H1 (cell line): ENCODE measurements around the gene CIAO2B. TPM values are rescaled to one million over a fixed set of nuclear protein-coding genes. Genes with fewer than 3 reads are reported as not detected.

ENCODE experiments used
- CBX8 ChIP-seq: fragments of 300-800, 300-1000 bp; sonication (generic); IDR thresholded peaks from 2 replicates; pipeline ENCODE4 v1.7.1; 2016; ENCODE audit warnings: low read depth, low read length, borderline replicate concordance
- CEBPB ChIP-seq: IDR thresholded peaks from 2 replicates; pipeline ENCODE4 v1.6.1; 2012; ENCODE audit warnings: low read depth, low read length
- CTCF ChIP-seq, 3 experiments: IDR thresholded peaks; 1 replicate in 2 of 3; 2 replicates in 1 of 3; pipeline versions ENCODE4 v1.5.1 to v1.6.1; 2011; ENCODE audit warnings: low read length in 3 of 3, mild to moderate bottlenecking in 3 of 3, inconsistent platforms in 2 of 3, low read depth in 1 of 3, moderate library complexity in 1 of 3; ENCODE audit not compliant: insufficient read depth in 1 of 3; ENCODE audit errors: control extremely low read depth in 1 of 3
- MAFK ChIP-seq: IDR thresholded peaks from 2 replicates; pipeline ENCODE4 v1.6.1; 2012; ENCODE audit warnings: low read depth, mild to moderate bottlenecking, improper control_type of control experiment, low read length
- RAD21 ChIP-seq, 2 experiments: IDR thresholded peaks in 1 of 2; conservative IDR thresholded peaks in 1 of 2; 2 replicates each; pipeline ENCODE4 v1.6.1; 2011; ENCODE audit warnings: low read depth in 2 of 2, low read length in 2 of 2, improper control_type of control experiment in 1 of 2, inconsistent platforms in 1 of 2, mild to moderate bottlenecking in 1 of 2, moderate library complexity in 1 of 2
- ZNF274 ChIP-seq: IDR thresholded peaks from 2 replicates; pipeline ENCODE4 v1.7.0; 2012; ENCODE audit warnings: low read length, borderline replicate concordance; ENCODE audit errors: extremely low read depth
- polyA plus RNA-seq, 7 experiments: library from polyadenylated mRNA; depleted of rRNA in 3 of 7; stranded (reverse) in 5 of 7; unstranded in 2 of 7; fragments of >200 nt in 5 of 7; fragments of 200-250 nt in 2 of 7; gene quantifications; 1 replicate in 5 of 7; 2 replicates in 1 of 7; 4 replicates in 1 of 7; pipeline versions ENCODE4 v1.2.1 to v1.2.3, GENCODE V29; 2011 to 2013; ENCODE audit warnings: missing spikeins in 2 of 7, mixed read lengths in 2 of 7
- total RNA-seq: library from RNA; stranded (reverse); fragmentation: NEBNext Ultra II Directional; extraction: Animal tissue kit (Norgen Biotek cat#: 25700); gene quantifications from 2 replicates; pipeline ENCODE4 v1.2.1, GENCODE V29; 2021
- TF ChIP-seq, protein P1 (sequence below): fragments of 300-600 bp; sonication (generic); IDR thresholded peaks from 2 replicates; pipeline ENCODE4 v1.7.1; 2012; ENCODE audit warnings: low read length, moderate library complexity, mild to moderate bottlenecking, inconsistent platforms; ENCODE audit not compliant: insufficient replicate concordance

Gene CIAO2B
- total and polyA plus RNA-seq, 2 of the 8 experiments (the other 6 are each of a cell fraction or from before 2014, with no cell fraction given) = 65.6 to 248 TPM

DNA sequence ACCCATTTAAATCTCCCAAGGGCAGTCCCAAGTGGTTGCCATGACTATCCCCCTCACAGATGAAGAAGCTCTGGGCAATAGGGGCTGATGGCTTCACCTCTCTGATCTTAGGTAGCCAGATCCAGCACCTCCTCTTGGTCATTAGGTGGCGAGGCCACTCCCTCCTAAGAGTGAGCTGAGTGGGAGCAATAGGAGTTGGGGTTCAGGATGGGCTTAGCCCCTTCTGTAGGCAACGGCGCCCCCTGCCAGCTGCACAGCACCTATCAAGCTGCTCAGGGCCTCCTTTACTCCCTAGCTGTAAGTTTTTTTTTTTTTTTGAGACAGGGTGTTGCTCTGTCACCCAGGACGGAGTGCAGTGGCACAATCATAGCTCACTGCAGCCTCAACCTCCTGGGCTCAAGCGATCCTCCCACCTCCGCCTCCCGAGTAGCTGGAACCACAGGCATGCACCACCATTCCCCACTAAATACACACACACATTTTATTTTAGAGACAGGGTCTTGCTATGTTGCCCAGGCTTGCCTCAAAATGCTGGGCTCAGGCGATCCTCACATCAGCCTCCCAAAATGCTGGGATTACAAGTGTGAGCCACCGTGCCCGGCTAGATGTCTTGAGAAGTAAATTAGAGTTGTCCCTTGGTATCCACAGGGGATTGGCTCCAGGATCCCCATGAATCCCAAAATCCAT, 5.4 kb downstream of the CIAO2B start (continued):
- TF ChIP-seq, protein P1, sequence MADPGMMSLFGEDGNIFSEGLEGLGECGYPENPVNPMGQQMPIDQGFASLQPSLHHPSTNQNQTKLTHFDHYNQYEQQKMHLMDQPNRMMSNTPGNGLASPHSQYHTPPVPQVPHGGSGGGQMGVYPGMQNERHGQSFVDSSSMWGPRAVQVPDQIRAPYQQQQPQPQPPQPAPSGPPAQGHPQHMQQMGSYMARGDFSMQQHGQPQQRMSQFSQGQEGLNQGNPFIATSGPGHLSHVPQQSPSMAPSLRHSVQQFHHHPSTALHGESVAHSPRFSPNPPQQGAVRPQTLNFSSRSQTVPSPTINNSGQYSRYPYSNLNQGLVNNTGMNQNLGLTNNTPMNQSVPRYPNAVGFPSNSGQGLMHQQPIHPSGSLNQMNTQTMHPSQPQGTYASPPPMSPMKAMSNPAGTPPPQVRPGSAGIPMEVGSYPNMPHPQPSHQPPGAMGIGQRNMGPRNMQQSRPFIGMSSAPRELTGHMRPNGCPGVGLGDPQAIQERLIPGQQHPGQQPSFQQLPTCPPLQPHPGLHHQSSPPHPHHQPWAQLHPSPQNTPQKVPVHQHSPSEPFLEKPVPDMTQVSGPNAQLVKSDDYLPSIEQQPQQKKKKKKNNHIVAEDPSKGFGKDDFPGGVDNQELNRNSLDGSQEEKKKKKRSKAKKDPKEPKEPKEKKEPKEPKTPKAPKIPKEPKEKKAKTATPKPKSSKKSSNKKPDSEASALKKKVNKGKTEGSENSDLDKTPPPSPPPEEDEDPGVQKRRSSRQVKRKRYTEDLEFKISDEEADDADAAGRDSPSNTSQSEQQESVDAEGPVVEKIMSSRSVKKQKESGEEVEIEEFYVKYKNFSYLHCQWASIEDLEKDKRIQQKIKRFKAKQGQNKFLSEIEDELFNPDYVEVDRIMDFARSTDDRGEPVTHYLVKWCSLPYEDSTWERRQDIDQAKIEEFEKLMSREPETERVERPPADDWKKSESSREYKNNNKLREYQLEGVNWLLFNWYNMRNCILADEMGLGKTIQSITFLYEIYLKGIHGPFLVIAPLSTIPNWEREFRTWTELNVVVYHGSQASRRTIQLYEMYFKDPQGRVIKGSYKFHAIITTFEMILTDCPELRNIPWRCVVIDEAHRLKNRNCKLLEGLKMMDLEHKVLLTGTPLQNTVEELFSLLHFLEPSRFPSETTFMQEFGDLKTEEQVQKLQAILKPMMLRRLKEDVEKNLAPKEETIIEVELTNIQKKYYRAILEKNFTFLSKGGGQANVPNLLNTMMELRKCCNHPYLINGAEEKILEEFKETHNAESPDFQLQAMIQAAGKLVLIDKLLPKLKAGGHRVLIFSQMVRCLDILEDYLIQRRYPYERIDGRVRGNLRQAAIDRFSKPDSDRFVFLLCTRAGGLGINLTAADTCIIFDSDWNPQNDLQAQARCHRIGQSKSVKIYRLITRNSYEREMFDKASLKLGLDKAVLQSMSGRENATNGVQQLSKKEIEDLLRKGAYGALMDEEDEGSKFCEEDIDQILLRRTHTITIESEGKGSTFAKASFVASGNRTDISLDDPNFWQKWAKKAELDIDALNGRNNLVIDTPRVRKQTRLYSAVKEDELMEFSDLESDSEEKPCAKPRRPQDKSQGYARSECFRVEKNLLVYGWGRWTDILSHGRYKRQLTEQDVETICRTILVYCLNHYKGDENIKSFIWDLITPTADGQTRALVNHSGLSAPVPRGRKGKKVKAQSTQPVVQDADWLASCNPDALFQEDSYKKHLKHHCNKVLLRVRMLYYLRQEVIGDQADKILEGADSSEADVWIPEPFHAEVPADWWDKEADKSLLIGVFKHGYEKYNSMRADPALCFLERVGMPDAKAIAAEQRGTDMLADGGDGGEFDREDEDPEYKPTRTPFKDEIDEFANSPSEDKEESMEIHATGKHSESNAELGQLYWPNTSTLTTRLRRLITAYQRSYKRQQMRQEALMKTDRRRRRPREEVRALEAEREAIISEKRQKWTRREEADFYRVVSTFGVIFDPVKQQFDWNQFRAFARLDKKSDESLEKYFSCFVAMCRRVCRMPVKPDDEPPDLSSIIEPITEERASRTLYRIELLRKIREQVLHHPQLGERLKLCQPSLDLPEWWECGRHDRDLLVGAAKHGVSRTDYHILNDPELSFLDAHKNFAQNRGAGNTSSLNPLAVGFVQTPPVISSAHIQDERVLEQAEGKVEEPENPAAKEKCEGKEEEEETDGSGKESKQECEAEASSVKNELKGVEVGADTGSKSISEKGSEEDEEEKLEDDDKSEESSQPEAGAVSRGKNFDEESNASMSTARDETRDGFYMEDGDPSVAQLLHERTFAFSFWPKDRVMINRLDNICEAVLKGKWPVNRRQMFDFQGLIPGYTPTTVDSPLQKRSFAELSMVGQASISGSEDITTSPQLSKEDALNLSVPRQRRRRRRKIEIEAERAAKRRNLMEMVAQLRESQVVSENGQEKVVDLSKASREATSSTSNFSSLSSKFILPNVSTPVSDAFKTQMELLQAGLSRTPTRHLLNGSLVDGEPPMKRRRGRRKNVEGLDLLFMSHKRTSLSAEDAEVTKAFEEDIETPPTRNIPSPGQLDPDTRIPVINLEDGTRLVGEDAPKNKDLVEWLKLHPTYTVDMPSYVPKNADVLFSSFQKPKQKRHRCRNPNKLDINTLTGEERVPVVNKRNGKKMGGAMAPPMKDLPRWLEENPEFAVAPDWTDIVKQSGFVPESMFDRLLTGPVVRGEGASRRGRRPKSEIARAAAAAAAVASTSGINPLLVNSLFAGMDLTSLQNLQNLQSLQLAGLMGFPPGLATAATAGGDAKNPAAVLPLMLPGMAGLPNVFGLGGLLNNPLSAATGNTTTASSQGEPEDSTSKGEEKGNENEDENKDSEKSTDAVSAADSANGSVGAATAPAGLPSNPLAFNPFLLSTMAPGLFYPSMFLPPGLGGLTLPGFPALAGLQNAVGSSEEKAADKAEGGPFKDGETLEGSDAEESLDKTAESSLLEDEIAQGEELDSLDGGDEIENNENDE = no peak
- TF ChIP-seq CBX8 = no peak
- peak; percentile 72 to 75 for TF ChIP-seq RAD21 (IDR thresholded peaks at IDR 0.05 in 1 of 2, conservative IDR thresholded peaks at IDR 0.05 in 1 of 2; ENCODE audit: low read depth in 2 of 2, low read length in 2 of 2)
- TF ChIP-seq ZNF274 = no peak
- TF ChIP-seq CTCF (IDR thresholded peaks at IDR 0.05; ENCODE audit: control extremely low read depth in 1 of 3, insufficient read depth in 1 of 3, low read depth in 1 of 3, low read length in 3 of 3) = peak; percentile 77 to 82 (median 81)
- no peak for TF ChIP-seq MAFK
- TF ChIP-seq CEBPB = no peak
